Panc1 (cell line): ENCODE results near the gene SSR2.

Source experiments
- CTCF ChIP-seq: fragments of 450-650 bp; IDR thresholded peaks from 2 replicates; pipeline ENCODE4 v1.5.1; 2017; ENCODE audit warnings: mild to moderate bottlenecking
- TF ChIP-seq, protein P1 (sequence below), 2 experiments: IDR thresholded peaks; 2 replicates each; pipeline ENCODE4 v1.6.1; 2011 to 2012; ENCODE audit warnings: low read depth in 2 of 2, control low read depth in 1 of 2, low read length in 1 of 2, mild to moderate bottlenecking in 1 of 2, moderate library complexity in 1 of 2; ENCODE audit not compliant: insufficient read depth in 1 of 2

- TF ChIP-seq CTCF, result no peak
- TF ChIP-seq, protein P1, sequence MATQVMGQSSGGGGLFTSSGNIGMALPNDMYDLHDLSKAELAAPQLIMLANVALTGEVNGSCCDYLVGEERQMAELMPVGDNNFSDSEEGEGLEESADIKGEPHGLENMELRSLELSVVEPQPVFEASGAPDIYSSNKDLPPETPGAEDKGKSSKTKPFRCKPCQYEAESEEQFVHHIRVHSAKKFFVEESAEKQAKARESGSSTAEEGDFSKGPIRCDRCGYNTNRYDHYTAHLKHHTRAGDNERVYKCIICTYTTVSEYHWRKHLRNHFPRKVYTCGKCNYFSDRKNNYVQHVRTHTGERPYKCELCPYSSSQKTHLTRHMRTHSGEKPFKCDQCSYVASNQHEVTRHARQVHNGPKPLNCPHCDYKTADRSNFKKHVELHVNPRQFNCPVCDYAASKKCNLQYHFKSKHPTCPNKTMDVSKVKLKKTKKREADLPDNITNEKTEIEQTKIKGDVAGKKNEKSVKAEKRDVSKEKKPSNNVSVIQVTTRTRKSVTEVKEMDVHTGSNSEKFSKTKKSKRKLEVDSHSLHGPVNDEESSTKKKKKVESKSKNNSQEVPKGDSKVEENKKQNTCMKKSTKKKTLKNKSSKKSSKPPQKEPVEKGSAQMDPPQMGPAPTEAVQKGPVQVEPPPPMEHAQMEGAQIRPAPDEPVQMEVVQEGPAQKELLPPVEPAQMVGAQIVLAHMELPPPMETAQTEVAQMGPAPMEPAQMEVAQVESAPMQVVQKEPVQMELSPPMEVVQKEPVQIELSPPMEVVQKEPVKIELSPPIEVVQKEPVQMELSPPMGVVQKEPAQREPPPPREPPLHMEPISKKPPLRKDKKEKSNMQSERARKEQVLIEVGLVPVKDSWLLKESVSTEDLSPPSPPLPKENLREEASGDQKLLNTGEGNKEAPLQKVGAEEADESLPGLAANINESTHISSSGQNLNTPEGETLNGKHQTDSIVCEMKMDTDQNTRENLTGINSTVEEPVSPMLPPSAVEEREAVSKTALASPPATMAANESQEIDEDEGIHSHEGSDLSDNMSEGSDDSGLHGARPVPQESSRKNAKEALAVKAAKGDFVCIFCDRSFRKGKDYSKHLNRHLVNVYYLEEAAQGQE (IDR thresholded peaks at IDR 0.05; ENCODE audit: insufficient read depth in 1 of 2, low read depth in 2 of 2, low read length in 1 of 2), result no peak
Measured at GRCh38 chr1:155964193-155964592, 56.6 kb downstream of the SSR2 start.
